Central memory CD4-positive, alpha-beta T cell (primary cell): ENCODE data around the gene DYNAP.

ENCODE experiments used
- DNase-seq: peaks from one replicate; pipeline ENCODE4 v3.0.0; 2022

DYNAP gene

DNA sequence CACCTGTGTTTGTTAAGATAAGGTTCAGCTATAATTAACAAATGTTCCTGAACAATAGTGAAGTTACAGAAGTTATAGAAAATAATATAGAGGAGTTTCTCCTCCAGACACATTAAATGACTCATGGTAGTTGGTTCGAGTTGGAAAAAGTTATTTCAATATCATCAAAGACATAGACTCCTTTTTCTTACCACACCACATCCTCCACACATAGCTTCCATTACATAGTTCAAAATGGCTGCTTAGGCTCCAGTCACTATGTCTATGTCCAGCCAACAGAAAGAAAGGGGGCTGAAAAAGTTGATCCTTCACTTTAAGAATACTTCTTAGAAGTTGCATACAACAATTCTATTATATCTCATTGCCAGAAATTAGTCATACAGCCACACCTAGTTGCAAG is 50.7 kb downstream of the DYNAP start:
- DNase-seq = no peak

DNA sequence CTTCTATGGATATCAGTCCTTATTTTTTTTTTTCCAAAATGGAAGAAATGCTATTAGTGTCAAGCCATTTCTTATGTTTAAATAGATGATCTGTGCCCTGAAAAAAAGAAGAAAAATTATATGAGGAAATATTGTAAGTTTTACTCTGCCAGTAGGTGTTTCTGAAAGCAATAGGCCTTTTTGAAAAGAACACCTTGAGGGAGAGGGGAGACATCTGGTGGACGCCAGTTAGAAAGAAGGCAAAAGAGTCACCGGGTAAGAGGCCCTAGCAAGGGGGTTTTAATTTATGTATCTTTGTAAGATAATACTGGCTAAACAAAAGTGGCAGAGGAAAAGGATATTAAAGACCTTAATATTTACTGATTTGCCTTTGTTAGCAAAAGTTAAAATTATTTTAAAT is 56.1 kb downstream of the DYNAP start:
- no peak for DNase-seq
